ENCODE results near the gene SERPINB1.
"Not testable (repeated sequence)": the region's sequence is repeated elsewhere in the genome, so short reads cannot be mapped to it uniquely, and the experiment has no call there.

GRCh38 chr6:2880156-2880555, 38.5 kb upstream of the SERPINB1 start:
- TF ChIP-seq CTCF (conservative IDR thresholded peaks at IDR 0.05; ENCODE audit: low read length); EZH2phosphoT487 (IDR thresholded peaks at IDR 0.05; ENCODE audit: borderline replicate concordance, low read depth, low read length): not testable (repeated sequence)
